ENCODE results near the gene PLEKHM3.

DNA sequence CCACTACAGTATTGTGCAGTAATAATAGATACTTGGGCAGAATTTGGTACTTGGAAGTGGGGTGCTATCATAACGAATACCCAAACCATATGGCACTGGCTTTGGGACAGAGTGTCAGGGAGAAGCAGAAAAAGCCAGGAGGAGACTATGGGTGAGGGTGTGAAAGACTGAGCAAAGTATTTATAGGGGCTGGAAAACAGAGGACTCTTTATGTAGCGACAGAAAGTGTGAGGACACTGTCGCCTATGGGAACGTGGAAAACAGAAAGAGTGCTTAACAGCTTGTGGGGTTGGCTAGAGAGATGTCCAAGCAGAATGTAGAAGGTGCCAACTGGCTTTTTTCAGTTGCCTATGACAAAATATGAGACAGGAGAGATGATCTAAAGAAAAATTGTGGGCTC is 40.7 kb upstream of the PLEKHM3 start:
- TF ChIP-seq, protein P1, sequence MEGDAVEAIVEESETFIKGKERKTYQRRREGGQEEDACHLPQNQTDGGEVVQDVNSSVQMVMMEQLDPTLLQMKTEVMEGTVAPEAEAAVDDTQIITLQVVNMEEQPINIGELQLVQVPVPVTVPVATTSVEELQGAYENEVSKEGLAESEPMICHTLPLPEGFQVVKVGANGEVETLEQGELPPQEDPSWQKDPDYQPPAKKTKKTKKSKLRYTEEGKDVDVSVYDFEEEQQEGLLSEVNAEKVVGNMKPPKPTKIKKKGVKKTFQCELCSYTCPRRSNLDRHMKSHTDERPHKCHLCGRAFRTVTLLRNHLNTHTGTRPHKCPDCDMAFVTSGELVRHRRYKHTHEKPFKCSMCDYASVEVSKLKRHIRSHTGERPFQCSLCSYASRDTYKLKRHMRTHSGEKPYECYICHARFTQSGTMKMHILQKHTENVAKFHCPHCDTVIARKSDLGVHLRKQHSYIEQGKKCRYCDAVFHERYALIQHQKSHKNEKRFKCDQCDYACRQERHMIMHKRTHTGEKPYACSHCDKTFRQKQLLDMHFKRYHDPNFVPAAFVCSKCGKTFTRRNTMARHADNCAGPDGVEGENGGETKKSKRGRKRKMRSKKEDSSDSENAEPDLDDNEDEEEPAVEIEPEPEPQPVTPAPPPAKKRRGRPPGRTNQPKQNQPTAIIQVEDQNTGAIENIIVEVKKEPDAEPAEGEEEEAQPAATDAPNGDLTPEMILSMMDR (IDR thresholded peaks at IDR 0.05) = no peak
- no peak for TF ChIP-seq POLR2A (IDR thresholded peaks at IDR 0.05)

Data from right lobe of liver (tissue), 4 donors.